ENCODE results near the gene OR5I1.

- TF ChIP-seq CTCF (IDR thresholded peaks at IDR 0.05) (no peak), EZH2 (IDR thresholded peaks at IDR 0.05; ENCODE audit: borderline replicate concordance, insufficient read depth, low read depth, low read length, poor library complexity, severe bottlenecking) (no peak)
Measured at GRCh38 chr11:55969845-55970244, 33.6 kb upstream of the OR5I1 start, which contains the start of gene OR10AG1.
